Mucosa of descending colon (tissue), 3 donors: ENCODE data around the gene ZBTB45. TPM values are rescaled to one million over a fixed set of nuclear protein-coding genes. Genes with fewer than 3 reads are reported as not detected.

Experiments
- ATAC-seq: fragments of 200-7000 bp; cut with Tn5 transposase; one replicate; pipeline ENCODE4 v1.9.1; 2020; ENCODE audit warnings: mild to moderate bottlenecking, moderate library complexity
- DNase-seq, 3 donors: peaks; one replicate each; pipeline ENCODE4 v3.0.0-alpha.2; 2020
- H3K36me3 ChIP-seq: fragments of 200-600 bp; one replicate; pipeline ENCODE4 v1.8.0; 2021; ENCODE audit warnings: low read depth, mild to moderate bottlenecking
- H3K4me1 ChIP-seq: fragments of 200-600 bp; one replicate; pipeline ENCODE4 v1.8.0; 2021; ENCODE audit warnings: low read depth, mild to moderate bottlenecking
- H3K4me3 ChIP-seq: fragments of 200-600 bp; one replicate; pipeline ENCODE4 v1.8.0; 2021; ENCODE audit warnings: mild to moderate bottlenecking
- H3K9me3 ChIP-seq: fragments of 200-600 bp; one replicate; pipeline ENCODE4 v1.8.0; 2021; ENCODE audit warnings: mild to moderate bottlenecking
- CTCF ChIP-seq: fragments of 200-600 bp; IDR thresholded peaks from one replicate; pipeline ENCODE4 v1.8.0; 2022; ENCODE audit warnings: antibody characterized with exemption, mild to moderate bottlenecking
- intact Hi-C, 2 donors: fragments of 100-400 bp; cut with DNase I in 1 of 2; cut with micrococcal nuclease in 1 of 2; formaldehyde crosslinking; loops; one replicate each; pipeline versions ENCODE4 v1.11.0 to v1.11.1; 2022; cut with DNase I, micrococcal nuclease
- microRNA-seq: library from miRNA; unstranded; fragments of <30 nt; microRNA quantifications from one replicate; pipeline ENCODE4, GENCODE V29; 2019
- total RNA-seq, 3 donors: library from RNA; stranded (reverse); fragmentation: NEBNext Ultra II Directional in 2 of 3; extraction: Animal tissue kit (Norgen Biotek cat#: 25700) in 2 of 3; gene quantifications; one replicate each; pipeline versions ENCODE4 v1.2.1 to v1.2.4, GENCODE V29; 2021 to 2023
- donor health status: DM: no; HTN: no; CAD: no; lungs with moderate emphysema.
- donor health status: DM: no; HTN: no; CAD: no.
- donor health status: DM: no; HTN: yes; CAD: no.

ZBTB45 gene
- total RNA-seq, 3 donors from 2014 or later = 12.1 to 16.7 (median 13.4) TPM

- Histone ChIP-seq H3K36me3 (no peaks in the 10 kb centered on the region), H3K9me3 (no peaks in the 10 kb centered on the region), H3K4me1 (peaks cover 7% of the 10 kb centered on the region), H3K4me3 (no peak overlapping the region)
- intact Hi-C loops = no loop called here
- ATAC-seq (no peak), DNase-seq (no peak)
- TF ChIP-seq CTCF = no peak
Measured at GRCh38 chr19:58468216-58468839, 51.3 kb downstream of the ZBTB45 start.

GRCh38 chr19:58466760-58467589 lies 52.6 kb downstream of the ZBTB45 start, which contains the start of gene ZNF324:
TSS of gene ZNF324 (plus strand) at chr19:58467080. CDS start at chr19:58469186, 2,106 bp downstream.
- DNase-seq (peak; percentile 99), ATAC-seq (peak; percentile 99)
- peak; percentile 8 for TF ChIP-seq CTCF
- Histone ChIP-seq H3K4me3 (peak within 1 kb of the TSS; percentile 99), H3K36me3 (no peaks in the 10 kb centered on the region), H3K4me1 (peaks cover 7% of the 10 kb centered on the region), H3K9me3 (no peaks in the 10 kb centered on the region)
- intact Hi-C loops = no loop called here

- DNase-seq (no peak), ATAC-seq (peak; percentile 50)
- Histone ChIP-seq H3K9me3 (no peaks in the 10 kb centered on the region), H3K4me1 (peaks cover 7% of the 10 kb centered on the region), H3K36me3 (no peaks in the 10 kb centered on the region), H3K4me3 (peak overlapping the region; percentile 99)
- intact Hi-C loops = no loop called here
- no peak for TF ChIP-seq CTCF
Measured at GRCh38 chr19:58466089-58466759, 53.4 kb downstream of the ZBTB45 start.

Small RNA genes within 50 kb of the gene (microRNA-seq; reads per million reads assigned to microRNA genes)
- not detected for gene MIR6807

Other genes with a start within 250 kb of the ZBTB45 start
- 1 to 10 TPM; 3.6 to 7.9 (median 3.8) TPM for gene ZNF8, start 240.9 kb downstream of the ZBTB45 start, total RNA-seq
- gene ERVK3-1, start 214.4 kb downstream of the ZBTB45 start, total RNA-seq = 10 to 100 TPM; 25.0 to 31.7 (median 30.0) TPM
- gene ZSCAN22, start 192.8 kb downstream of the ZBTB45 start, total RNA-seq = 1 to 10 TPM; 2.4 to 5.4 (median 3.2) TPM
- gene A1BG, start 166.3 kb downstream of the ZBTB45 start, total RNA-seq = 1 to 10 TPM; 2.0 to 3.7 (median 2.7) TPM
- gene ZNF497, start 157.1 kb downstream of the ZBTB45 start, total RNA-seq = 1 to 10 TPM; 1.1 to 1.9 (median 1.2) TPM
- 1 to 10 TPM; 1.5 to 3.3 (median 2.5) TPM for gene ZNF837, start 138.8 kb downstream of the ZBTB45 start, total RNA-seq
- 100 to 1,000 TPM; 692 to 768 (median 754) TPM for gene RPS5, start 132.5 kb downstream of the ZBTB45 start, total RNA-seq
- gene RNF225, start 124.2 kb downstream of the ZBTB45 start, total RNA-seq = not detected
- gene ZNF584, start 111.2 kb downstream of the ZBTB45 start, total RNA-seq = 10 to 100 TPM in 1 of 3 donors, 1 to 10 TPM in 2; 5.4 to 15.0 (median 6.9) TPM
- 1 to 10 TPM; 1.5 to 9.8 (median 5.6) TPM for gene ZNF132, start 79.7 kb downstream of the ZBTB45 start, total RNA-seq
- gene ZNF324B, start 68.2 kb downstream of the ZBTB45 start, total RNA-seq = 1 to 10 TPM; 5.3 to 8.2 (median 6.8) TPM
- 10 to 100 TPM; 10.1 to 14.8 (median 12.9) TPM for gene ZNF324, start 52.7 kb downstream of the ZBTB45 start, total RNA-seq
- gene ZNF446, start 43.5 kb downstream of the ZBTB45 start, total RNA-seq = 10 to 100 TPM in 2 of 3 donors, 1 to 10 TPM in 1; 9.4 to 12.6 (median 10.6) TPM
- gene SLC27A5, start 7.8 kb downstream of the ZBTB45 start, total RNA-seq = 1 to 10 TPM; 1.6 to 7.1 (median 3.9) TPM
- 100 to 1,000 TPM; 180 to 308 (median 202) TPM for gene TRIM28, start 24.3 kb upstream of the ZBTB45 start, total RNA-seq
- 100 to 1,000 TPM; 125 to 231 (median 195) TPM for gene CHMP2A, start 35.3 kb upstream of the ZBTB45 start, total RNA-seq
- gene UBE2M, start 38.8 kb upstream of the ZBTB45 start, total RNA-seq = 100 to 1,000 TPM in 1 of 3 donors, 10 to 100 TPM in 2; 49.4 to 101 (median 66.7) TPM
- 10 to 100 TPM; 30.4 to 43.3 (median 36.1) TPM for gene MZF1, start 53.5 kb upstream of the ZBTB45 start, total RNA-seq